Endometrial microvascular endothelial cells (primary cell): Measurements from ENCODE around the gene NPEPL1. TPM values are rescaled to one million over a fixed set of nuclear protein-coding genes. Genes with fewer than 3 reads are reported as not detected.

ENCODE experiments used
- in situ Hi-C: cut with HindIII; loops from 2 replicates; pipeline ENCODE4 v1.10.0; 2017; ENCODE audit warnings: low sequenced_read_pairs, low pct_unique_long_range_greater_than_20kb; ENCODE audit errors: inconsistent ontology term
- total RNA-seq: library from RNA; depleted of rRNA; stranded (reverse); fragments of >200 nt; gene quantifications from one replicate; pipeline ENCODE4 v1.2.3, GENCODE V29; 2015; ENCODE audit errors: inconsistent ontology term

NPEPL1 gene
- total RNA-seq, 1 donor from 2014 or later: 19.4 TPM

DNA sequence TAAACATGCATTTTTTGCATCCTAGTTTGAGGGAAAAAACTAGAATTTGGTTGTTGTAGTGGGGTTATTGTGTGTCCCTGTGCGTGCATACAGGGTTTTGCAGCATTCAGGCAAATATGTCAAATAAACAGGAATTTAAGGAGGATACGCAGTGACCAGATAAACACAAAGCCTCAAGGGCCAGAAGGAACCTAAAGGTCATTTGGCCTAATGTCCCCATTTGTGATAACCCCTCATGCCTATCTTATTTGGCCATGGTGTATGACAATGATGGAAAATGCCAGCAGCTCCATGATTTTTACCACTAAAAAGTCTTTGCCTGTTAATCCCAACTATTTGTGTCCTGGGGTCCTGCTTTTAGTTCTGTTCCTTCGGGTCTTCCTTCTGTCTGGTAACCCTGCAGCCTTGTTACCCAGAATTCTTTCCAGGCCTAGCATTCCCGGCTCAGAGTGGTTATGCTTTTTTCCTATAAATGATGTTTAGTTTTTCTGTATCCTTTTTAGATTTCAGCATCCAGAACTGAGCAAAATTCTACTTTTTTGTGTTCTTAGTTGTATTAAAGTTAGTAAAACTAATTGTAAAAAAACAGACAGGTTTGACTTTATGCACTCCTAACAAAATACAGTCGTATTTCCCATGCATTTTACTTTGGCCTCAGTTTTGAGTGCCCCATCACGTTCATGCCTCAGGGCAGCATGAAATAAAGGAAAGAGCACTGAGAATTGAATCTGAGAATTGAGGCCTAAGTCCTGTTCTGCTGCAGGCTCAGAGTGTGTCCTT is 37.1 kb upstream of the NPEPL1 start:
- in situ Hi-C loops: loop anchor here (25.0 kb wide), 2 partner anchors 207 to 418 kb away; partner anchors contain the start of genes ANKRD60, GNAS and GNAS-AS1

DNA sequence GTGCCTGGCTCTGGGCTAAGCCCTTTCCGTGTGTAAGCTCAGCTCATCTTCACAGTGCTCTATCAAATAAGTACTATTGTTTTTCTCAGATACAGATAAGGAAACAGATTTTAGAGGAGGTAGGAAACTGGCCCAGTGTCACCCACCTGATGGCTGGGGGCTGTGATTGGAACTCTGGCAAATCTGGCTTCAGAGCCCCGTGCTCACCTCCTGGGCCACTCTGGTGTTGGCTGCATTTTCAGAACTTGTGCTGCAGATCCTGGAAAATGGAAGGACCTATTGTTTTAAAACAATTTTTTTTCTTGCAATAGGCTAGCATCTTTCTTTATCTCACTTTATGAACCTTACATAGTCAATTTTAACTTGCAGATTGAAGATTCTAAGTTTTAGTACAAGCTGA is 35.8 kb upstream of the NPEPL1 start:
- in situ Hi-C loops: loop anchor here (25.0 kb wide), 2 partner anchors 205 to 420 kb away; partner anchors contain the start of genes ANKRD60, GNAS and GNAS-AS1

DNA sequence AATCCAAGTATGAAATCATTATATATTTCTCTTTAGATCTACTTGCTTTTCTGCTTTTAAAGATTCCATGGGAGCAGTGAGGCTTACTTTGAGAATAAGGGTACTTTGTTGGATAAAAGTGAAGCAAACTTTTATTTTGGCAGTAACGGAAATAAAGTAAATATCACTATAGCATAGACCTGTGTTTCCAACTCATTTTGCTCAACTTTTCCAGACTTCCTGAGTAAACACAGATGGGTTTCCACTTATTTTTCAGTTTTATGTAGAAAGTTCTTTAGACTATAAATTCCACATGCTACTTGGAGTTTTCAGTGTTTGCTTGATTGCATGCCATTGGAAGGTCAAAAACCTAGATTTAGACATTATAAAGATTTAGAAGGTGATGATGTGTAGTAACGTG is 35.3 kb upstream of the NPEPL1 start:
- in situ Hi-C loops: loop anchor here (25.0 kb wide), 2 partner anchors 205 to 420 kb away; partner anchors contain the start of genes ANKRD60, GNAS and GNAS-AS1

DNA sequence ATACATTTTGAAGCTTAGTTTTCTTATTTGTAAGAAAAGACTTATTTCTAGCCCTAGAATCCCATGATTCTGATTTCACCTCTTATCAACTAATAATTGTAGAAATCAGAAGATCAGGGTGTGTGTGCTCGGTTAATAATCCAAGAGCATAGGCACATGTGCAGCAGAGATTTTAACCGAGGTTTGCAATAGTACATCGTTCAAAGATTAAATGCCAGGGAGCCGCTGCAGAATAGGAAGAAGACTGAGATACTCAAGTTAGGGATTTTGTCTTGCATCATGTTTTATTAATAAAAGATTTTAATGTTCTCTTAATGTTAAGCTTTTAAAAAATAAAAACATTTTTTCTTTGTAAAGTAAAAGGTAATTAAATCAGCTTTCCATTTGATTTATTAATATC is 34.6 kb upstream of the NPEPL1 start:
- in situ Hi-C loops: loop anchor here (25.0 kb wide), 2 partner anchors 204 to 421 kb away; partner anchors contain the start of genes ANKRD60, GNAS and GNAS-AS1

DNA sequence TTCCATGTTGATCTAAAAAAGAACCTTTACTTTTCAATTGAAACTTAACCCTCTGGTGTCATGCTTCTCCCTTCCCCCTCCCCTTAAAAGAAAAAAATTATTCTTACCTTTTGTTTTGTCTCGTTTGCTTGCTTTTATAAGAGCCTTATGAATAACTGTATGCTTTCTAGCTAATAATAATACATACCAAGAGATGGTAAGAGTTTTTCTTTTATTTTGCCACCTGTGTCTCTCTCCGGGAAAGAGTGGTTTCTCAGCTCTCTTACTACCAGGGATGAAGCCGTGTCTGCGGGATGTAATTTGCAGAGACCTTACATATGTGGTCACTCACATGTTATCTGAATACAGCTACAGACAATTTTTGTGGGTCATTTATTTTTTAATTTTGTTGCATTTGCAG is 33.8 kb upstream of the NPEPL1 start:
- in situ Hi-C loops: loop anchor here (25.0 kb wide), 2 partner anchors 204 to 421 kb away; partner anchors contain the start of genes ANKRD60, GNAS and GNAS-AS1

DNA sequence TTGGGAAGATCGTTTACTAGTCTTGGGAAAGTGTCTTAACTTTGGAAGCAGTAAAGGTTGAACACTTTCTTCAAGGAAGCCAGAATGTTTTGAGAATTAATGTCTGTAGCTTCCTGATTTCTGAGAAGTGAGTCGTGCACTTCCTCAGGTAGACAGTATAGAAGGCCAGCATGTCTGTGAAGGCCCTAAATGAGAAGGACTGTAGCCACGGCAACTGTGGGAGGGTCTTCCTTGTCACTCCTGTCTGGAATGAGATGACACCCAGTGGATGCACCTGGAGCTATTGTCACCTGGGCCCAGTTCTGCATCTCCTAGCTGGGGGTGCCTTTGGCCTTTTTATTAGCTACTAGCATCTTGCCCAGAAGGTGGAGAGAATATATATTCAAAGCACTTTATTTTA is 32.8 kb upstream of the NPEPL1 start:
- in situ Hi-C loops: loop anchor here (25.0 kb wide), 2 partner anchors 202 to 423 kb away; partner anchors contain the start of genes ANKRD60, GNAS and GNAS-AS1

DNA sequence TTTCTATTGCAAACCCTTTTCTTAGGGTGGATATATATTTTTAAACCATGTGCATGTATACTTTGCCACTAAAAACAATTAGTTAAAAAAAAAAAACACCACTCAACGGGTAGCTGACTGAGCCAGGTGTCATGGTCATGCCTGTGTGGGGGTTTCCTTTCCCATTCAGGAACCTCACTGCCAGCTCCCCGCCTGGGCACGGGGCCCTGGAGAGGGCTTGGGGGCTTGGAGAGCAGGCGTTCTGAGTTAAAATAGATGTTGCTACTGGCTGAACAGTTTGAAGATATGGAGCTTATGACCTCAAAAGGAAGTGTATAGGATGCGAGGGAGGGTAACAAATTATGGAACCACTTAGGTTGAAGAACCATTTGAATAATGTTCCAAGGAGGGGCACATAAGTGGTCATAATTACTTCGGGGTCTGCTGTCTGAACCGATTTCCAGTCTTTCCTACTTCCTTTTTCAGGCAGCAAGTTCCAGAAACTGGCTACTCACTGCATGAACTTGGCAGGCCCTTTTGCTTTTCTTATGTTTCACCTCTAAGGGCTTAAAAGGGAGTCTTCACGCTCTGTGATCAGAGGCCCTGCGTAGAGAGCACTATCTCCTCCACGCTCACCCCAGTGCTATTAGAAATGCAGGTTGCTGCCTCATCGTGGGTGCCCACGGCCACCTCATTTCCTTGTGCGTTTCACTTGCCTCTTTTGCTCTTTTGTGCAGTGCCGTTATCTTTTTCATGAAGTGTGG is 31.6 kb upstream of the NPEPL1 start:
- in situ Hi-C loops: loop anchor here (25.0 kb wide), 2 partner anchors 201 to 424 kb away; partner anchors contain the start of genes ANKRD60, GNAS and GNAS-AS1

DNA sequence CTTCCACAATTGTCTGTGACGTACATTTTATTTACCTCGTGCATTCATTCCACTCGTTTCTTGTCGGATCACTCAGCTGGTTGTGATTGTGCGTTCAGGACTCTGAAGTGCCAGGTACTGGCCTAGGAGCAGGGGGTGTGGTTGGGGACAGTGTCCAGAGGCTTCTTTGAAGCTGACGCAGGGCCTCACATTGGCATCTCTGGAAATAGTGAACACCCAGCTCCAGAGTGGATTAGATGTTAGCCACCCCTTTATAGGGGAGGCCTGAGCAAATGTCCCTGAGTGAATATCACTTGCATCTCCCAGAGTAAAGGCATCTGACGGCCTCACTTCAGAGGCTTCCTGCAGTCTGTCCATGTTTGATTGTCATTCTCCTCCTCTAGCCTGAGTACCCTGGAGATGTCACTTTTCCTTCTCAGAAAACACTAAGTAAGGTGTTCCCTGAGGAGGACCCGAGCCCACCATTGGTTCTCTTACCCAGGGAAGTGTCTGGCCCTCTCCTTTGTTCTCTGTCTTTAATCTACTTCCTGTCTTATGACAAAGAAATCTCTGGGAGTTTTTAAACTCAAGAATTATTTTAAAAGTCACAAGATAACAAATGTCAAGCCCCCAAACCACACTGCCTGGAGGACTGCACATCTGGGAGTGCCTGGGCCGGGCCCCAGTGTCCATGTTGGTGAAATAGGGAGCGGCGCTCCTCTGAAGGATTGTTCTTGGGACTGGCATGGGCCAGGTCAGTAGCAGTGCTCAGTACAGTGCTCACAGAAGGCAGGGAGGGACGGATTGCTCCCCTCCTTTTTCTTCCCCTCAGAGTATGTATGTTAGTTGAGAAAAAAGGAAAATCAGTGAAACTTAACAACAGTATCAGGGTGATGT is 30.8 kb upstream of the NPEPL1 start:
- in situ Hi-C loops: loop anchor here (25.0 kb wide), 2 partner anchors 200 to 425 kb away; partner anchors contain the start of genes ANKRD60, GNAS and GNAS-AS1

DNA sequence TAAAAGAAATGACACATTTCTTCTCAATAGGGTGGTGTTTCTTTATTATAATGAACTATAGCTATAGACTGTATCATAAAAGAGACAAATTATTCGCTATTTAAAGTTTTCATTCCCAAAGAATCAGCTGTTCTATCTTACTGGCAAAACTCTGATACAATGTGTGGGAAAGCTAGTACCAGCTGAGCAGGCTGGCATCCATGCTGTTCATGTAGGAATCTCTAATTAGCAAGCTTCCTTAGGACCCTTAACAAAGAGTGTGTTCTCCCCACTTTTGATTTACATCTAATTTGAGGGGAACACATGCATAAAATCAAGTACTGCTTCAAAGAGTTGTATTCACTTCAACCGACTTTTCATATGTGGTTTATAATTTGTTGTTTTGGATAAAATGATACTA is 28.3 kb upstream of the NPEPL1 start:
- in situ Hi-C loops: loop anchor here (25.0 kb wide), 2 partner anchors 198 to 427 kb away; partner anchors contain the start of genes ANKRD60, GNAS and GNAS-AS1

DNA sequence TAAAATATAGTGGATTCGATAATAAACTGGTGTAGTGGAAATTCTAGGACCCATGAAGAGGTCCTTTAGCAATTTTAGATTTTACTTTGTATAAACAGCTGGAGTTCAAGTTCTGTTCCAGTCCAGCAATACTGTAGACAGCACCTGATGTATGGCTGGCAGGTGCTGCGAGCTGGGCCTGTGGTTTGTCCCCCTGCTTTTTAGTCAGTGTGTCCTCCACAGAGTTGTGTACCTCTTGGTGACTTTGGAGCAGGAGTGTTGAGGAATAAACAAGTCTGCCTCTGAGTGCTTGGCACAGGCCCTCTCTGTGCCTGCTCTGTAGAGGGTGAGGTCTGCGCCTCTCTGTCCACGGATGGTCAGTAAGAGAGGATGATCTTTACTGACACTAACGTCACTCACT is 27.7 kb upstream of the NPEPL1 start:
- in situ Hi-C loops: loop anchor here (25.0 kb wide), 2 partner anchors 197 to 428 kb away; partner anchors contain the start of genes ANKRD60, GNAS and GNAS-AS1

DNA sequence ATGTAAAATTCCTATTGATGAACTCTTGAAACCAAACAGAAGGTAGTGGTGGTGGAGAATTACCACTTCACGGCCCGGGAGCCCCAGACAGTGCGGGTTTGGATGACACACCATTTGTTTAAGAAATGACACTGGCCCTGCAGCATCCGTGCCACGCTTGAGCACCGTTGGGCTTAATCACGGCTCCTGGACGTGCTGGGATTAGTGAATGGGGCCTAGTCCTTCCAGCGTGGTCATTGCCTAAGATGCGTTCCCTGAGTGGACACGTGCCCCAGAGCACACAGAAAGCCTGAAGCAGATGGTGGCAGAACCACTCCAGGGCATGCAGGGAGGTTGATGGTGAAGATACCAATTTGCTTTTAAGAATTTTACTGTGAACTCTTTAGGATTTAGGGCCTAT is 27.0 kb upstream of the NPEPL1 start:
- in situ Hi-C loops: loop anchor here (25.0 kb wide), 2 partner anchors 197 to 428 kb away; partner anchors contain the start of genes ANKRD60, GNAS and GNAS-AS1

DNA sequence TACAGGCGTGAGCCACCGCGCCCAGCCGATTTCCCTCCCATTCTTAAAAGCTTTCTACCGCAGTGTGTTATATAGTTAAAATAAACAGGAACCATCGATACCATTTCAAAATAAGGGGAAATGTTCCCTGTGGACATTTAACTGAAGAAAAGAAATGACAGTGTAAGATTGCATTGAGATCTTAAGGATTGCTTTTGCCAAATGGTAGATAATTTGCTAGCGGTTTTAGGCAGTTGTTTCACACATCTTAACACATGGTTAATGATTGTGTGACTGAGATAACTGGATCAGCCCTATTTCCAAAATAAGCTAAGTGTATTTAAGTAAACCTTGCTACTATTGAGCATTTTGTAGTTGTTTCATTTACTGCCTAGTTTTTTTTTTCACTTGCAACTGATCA is 25.9 kb upstream of the NPEPL1 start:
- in situ Hi-C loops: loop anchor here (25.0 kb wide), 2 partner anchors 196 to 429 kb away; partner anchors contain the start of genes ANKRD60, GNAS and GNAS-AS1

DNA sequence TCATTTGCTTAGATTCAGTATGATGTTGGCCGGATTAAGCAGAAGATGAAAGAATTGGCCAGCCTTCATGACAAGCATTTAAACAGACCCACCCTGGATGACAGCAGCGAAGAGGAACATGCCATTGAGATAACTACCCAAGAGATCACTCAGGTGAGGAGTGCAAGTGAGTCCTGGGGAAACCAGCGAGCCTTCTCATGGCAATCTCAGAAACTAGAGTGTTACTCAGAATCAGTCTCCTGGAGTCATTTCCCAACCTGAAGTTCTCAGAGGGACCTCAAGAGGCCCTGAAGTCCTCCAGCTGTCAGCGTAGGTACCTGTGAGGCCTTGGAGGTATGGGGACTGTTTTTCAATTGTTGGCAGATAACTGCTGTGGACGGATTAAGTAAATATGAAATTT is 24.6 kb upstream of the NPEPL1 start:
- in situ Hi-C loops: loop anchor here (25.0 kb wide), 2 partner anchors 194 to 431 kb away; partner anchors contain the start of genes ANKRD60, GNAS and GNAS-AS1

DNA sequence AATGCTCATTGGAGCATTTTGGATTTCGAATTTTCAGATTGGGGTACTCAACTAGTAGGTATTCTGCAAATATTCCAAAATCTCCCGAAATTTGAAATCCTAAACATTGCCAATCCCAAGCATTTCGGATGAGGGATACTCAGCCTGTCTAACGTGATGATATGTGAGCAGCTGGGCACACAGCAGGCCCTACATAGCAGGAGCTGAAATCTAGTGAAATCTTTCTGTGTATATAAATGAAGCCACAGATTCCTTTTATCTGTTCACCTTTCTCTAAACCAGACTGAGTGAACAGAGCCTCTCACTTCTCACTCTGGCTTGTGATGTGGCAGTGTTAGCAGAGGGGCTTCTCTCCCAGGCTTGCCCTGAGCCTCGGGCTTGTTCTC is 23.7 kb upstream of the NPEPL1 start:
- in situ Hi-C loops: loop anchor here (25.0 kb wide), 2 partner anchors 193 to 432 kb away; partner anchors contain the start of genes ANKRD60, GNAS and GNAS-AS1

DNA sequence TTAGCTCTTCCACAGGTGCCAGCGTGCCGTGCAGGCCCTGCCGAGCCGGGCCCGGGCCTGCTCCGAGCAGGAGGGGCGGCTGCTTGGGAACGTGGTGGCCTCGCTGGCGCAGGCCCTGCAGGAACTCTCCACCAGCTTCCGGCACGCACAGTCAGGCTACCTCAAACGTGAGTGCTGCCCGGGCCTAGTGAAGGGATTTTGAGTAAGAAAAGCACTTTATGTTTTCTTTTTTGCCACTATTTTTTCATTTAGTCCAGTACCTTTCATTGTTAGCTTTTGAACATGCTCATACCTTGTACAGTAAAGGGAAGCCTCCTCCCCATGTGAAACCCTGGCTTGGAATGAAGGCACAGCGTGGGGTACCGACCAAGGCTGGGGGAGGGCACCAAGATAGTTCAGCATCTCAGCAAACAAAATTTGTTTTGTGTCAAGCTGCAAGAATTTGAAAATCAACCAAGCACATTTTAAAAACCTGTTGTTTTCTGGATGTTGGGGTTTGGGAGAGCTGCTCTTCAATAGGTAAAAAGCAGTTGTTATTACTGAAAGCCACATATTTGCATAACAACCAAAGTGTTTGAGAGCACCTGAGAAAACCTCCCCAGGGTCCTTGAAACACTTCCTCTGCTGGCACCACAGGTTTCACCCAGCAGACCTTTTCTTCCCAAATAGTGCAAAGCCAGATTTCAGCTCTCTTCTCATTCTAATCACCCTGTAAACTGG is 23.2 kb upstream of the NPEPL1 start:
- in situ Hi-C loops: loop anchor here (25.0 kb wide), 2 partner anchors 193 to 432 kb away; partner anchors contain the start of genes ANKRD60, GNAS and GNAS-AS1

DNA sequence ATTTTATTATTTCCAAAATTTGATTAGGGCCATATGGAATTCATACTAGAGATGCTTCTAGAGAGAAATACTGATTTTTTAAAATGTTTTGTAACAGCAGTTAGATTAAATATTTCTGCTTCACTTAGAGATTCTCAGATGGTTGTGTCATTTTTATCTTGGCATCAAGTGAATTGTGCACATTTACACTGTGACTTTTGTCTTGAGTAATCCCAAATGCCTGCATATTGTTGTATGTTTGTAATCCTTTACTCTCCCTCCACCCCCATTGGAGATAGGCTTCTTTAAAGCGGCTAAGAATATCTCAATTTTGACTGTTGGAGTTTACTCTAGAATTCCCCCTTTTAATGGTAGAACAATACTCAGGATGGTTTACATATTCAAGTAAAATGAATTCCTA is 22.5 kb upstream of the NPEPL1 start:
- in situ Hi-C loops: loop anchor here (25.0 kb wide), 2 partner anchors 192 to 433 kb away; partner anchors contain the start of genes ANKRD60, GNAS and GNAS-AS1

DNA sequence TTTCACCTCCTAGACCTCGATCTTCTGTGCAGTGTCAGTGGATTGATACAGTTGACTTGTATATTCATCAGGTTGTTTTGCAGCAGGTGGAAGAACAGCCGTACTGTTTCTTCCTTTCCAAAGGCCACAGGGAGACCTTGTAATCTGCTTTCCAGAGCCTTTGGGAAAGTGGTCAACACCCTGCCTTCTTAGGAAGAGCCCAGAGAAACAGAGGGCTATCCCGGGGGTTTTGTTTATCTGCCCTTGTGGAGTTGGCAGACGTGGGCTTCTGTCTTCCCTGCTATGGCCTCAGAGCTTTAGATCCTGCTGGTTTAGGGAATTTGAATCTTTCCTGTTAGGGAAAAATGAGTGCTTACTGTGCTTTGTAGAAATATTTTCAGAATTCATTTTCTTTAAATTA is 21.9 kb upstream of the NPEPL1 start:
- in situ Hi-C loops: loop anchor here (25.0 kb wide), 2 partner anchors 192 to 433 kb away; partner anchors contain the start of genes ANKRD60, GNAS and GNAS-AS1
